ENCODE measurements around the gene BCL3. TPM values are rescaled to one million over a fixed set of nuclear protein-coding genes. Genes with fewer than 3 reads are reported as not detected.
A peak's percentile ranks its signal among the peaks of the same experiment; 100 is the strongest.

BCL3 gene
- total RNA-seq, 2 donors from 2014 or later, result 83.8 to 124 TPM

DNA sequence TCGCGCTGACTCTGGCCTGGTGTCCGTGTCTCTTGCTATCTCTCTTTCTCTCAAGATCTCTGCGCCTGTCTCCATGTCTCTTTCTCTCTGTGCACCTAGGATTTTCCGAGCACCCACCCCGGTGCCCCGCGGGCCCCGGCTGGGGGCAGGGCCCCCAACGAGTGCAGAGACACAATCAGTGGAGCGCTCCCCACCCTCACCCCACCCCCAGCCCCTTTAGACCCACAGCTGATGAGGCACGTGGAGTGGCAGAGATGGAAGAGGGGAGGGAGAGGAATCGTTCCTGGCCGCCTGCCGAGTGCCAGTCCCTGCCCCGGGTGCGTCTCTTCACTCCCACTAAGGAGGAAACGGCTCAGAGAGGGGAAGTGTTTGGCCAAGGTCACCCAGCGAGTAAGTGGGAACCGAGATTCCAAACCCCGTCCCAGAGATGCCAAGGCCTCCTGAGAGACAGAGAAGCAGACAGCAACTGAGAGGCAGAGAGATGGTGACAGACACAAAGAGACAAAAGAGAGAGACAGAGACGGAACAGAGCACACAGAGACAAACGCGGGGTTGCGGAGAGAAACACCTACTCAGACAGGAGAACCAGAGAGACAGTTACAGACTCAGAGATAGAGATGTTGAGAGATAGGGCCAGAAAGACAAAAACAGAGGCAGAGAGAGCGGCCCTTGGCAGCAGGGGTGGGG is 626 bp upstream of the BCL3 start:
- peak; percentile 49 to 60 for ATAC-seq
- H3K36me3 Mint-ChIP-seq, result peaks cover 39 to 45% of the 10 kb centered on the region in 2 donors
- no peaks in the 10 kb centered on the region for H3K9me3 Mint-ChIP-seq
- peak overlapping the region; percentile 87 to 98 for H3K27ac Mint-ChIP-seq
- peak in 1 of 2 donors; percentile 47 for DNase-seq (ENCODE audit: low spot score in 2 of 2)

DNA sequence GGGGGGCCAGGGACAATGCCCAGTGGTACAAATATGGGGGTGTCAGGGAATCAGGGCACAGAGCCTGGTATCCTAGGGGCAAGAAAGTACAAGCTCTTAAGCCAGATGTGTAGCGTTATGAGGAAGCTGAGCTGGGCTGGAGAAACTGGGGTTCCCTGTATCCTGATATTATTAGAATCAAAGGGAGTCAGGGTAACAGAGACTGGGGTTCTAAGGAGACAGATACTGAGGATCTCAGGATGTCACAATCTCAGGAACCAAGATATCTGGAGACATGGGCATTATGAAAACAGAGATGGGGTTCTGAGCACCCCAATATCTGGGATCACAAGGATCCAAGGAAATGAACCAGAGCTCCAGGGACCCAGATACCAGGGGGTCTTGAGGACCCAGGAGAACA is 784 bp downstream of the BCL3 start:
- H3K36me3 Mint-ChIP-seq, result peaks cover 39 to 46% of the 10 kb centered on the region in 2 donors
- ATAC-seq, result no peak

DNA sequence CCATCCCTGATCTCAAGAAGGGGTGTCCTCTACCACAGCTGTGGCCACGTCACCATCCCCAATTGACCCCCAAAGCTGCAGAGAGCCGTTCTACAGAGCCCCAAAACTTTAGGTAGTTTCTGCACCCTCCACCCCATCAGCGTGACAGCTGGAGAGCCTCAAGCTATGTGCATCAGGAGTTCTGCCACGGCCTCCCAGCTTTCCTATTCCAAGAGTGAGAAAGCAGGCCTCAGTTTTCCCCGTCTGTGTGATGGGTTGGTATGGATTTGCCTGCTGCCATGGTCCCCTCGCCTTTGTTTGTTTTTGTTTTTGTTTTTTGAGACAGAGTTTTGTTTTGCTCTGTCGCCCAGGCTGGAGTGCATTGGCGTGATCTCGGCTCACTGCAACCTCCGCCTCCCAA is 1.5 kb downstream of the BCL3 start:
- ATAC-seq, result no peak
- no peak for DNase-seq (ENCODE audit: low spot score in 2 of 2)
- peaks cover 44 to 52% of the 10 kb centered on the region in 2 donors for H3K36me3 Mint-ChIP-seq

More for the DNA sequence above, 784 bp downstream of the BCL3 start:
- Mint-ChIP-seq H3K27ac (peak overlapping the region; percentile 84 to 98), H3K9me3 (no peaks in the 10 kb centered on the region)
- DNase-seq (ENCODE audit: low spot score in 2 of 2), result no peak

DNA sequence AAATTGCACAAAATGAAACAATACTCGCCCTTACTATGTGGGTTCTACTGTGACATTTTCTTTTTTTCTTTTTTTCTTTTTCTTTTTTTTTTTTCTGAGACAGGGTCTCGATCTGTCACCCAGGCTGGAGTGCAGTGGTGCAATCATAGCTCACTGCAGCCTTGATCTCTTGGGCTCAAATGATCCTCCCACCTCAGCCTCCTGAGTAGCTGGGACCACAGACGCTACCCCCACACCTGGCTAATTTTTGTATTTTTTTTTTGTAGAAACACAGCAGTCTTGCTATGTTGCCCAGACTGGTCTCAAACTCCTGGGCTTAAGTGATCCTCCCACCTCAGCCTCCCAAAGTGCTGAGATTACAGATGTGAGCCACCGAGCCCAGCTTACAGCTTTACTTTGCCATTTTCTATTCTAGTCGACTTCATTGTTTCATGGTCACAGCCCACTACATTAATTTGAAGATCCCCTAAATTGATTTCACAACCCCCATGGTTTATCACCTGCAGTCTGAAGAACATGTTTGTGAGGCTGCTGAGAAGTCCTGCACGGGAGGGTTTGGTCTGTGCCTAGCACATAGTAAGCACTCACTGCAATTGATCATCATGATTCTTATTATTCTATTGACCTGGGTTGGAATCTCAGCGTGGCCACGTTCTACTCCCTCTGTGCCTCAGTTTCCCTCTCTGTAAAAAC is 3.8 kb downstream of the BCL3 start:
- DNase-seq (ENCODE audit: low spot score in 2 of 2) (no peak), ATAC-seq (no peak)
- H3K9me3 Mint-ChIP-seq, result no peaks in the 10 kb centered on the region
- peaks cover 59 to 60% of the 10 kb centered on the region in 2 donors for H3K36me3 Mint-ChIP-seq
- peak overlapping the region; percentile 87 to 98 for H3K27ac Mint-ChIP-seq

More for the DNA sequence above, 1.5 kb downstream of the BCL3 start:
- Mint-ChIP-seq H3K9me3 (no peaks in the 10 kb centered on the region), H3K27ac (peak overlapping the region; percentile 87 to 98)

DNA sequence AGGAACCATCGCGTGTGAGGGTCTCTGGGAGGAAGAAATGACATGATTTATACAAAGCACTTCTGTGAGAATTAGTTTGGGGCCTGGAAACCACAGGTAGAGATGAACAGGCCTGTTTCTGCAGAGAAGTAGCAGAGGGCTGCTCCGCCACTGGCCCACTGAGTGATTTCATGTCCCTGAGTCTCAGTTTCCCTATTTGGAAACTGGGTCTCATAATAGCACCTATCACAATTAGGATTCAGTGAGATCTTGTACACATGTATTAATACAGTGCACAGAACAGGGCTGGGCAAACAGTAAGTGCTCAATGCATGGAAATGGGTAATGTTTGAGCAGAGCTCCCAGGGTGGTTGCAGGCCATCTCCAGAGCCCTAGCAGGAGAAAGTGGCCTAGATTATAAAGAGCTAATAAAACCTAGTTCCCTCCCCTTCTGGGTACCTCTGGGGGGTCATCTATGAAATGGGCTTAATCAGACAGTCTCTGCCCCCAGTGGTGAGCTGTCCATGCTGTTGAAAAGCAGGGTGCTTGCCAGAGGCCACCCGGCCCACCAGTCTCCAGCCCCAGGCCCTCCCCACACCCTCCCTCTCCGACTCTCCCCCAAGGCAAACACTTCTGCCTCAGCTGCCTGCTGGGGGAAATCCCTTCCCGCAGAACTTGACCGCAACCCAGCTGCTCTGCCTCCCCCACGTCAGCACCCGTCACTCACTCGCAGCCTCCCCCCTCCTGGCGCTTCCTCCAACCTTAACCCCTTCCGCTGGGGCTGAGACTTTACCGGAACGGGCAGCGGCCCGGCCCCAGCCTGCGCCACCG is 4.5 kb downstream of the BCL3 start:
- ATAC-seq (peak; percentile 76 to 86), DNase-seq (ENCODE audit: low spot score in 2 of 2) (peak; percentile 91 to 98)
- Mint-ChIP-seq H3K27ac (peak overlapping the region; percentile 95 to 98), H3K9me3 (no peaks in the 10 kb centered on the region), H3K36me3 (peaks cover 56 to 66% of the 10 kb centered on the region in 2 donors)

DNA sequence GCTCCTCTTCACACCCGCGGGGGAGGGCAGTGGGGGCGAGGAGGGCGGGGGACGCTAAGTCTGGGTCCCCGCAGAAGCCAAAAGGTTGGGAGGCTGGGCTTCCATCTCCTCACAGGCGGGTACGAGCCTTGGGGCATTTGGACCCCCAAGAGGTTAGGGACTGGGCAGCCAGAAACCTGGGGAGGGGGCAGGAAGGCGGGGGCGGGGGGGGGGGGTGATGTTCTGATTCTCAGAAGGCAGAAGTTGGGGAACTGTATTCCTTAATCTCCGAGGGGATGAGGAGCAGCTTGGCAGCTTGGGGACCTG is 5.1 kb downstream of the BCL3 start:
- H3K36me3 Mint-ChIP-seq, result peaks cover 57 to 72% of the 10 kb centered on the region in 2 donors
- no peaks in the 10 kb centered on the region for H3K9me3 Mint-ChIP-seq
- DNase-seq (ENCODE audit: low spot score in 2 of 2), result no peak
- ATAC-seq, result no peak
- peak overlapping the region; percentile 95 to 98 for H3K27ac Mint-ChIP-seq

DNA sequence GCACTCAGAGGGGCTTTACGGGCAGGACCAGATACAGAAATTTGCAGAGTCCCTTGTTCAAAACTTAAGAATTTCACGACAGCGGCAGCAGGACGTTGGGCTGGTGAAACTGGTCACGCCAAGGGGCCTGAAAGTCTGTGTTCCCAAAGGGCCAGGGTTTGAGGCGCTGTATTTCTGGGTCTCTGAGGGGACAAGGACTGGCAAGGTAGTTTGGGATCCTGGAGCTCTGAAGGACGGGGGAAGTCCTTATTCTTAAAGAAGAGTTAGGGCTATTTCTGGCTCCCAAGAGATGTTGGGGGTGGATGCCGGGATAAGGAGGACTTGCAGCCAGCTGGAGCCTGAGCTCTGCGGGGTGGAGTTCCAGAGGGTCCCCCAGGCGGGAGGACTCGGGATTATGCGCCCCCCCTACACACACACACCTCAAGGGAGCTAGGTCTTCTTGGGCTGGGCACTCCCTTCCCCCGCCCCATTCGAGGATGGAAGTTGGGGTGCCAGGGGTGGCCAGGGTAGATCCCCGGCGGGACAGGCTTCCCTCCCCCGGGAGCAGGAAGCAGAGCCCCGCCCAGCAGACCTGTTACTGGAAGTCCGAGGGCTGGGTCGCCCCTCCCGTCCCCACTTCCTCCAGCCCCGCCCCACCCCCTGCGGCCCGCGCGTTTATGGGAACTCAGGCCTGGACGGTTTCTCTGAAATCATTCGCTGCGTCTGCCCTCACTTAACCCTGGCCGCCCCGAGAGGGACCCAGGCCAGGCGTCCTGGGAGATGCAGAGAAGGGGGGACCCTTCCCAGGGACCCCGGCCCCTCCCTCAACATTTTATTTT is 5.6 kb downstream of the BCL3 start:
- Mint-ChIP-seq H3K9me3 (no peaks in the 10 kb centered on the region), H3K36me3 (peaks cover 57 to 73% of the 10 kb centered on the region in 2 donors), H3K27ac (peak overlapping the region; percentile 96 to 98)
- DNase-seq (ENCODE audit: low spot score in 2 of 2) (peak; percentile 73 to 91), ATAC-seq (peak; percentile 37 to 53)

DNA sequence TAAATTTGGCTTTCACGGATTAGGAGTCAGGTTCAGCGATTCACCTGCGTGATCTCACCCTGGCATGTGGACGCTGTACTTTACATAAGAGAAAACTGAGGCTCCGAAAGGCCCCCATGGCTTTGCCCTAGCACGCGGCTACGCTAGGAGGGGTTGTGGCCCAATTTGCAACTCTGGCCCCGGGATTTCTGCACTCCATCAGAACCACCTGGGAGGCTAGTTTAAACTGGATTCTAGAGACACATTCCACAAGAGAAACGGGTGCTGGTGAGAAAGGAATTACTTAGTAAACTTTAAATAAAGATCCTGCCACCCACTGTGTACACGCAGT is 6.2 kb downstream of the BCL3 start:
- no peak for ATAC-seq

DNA sequence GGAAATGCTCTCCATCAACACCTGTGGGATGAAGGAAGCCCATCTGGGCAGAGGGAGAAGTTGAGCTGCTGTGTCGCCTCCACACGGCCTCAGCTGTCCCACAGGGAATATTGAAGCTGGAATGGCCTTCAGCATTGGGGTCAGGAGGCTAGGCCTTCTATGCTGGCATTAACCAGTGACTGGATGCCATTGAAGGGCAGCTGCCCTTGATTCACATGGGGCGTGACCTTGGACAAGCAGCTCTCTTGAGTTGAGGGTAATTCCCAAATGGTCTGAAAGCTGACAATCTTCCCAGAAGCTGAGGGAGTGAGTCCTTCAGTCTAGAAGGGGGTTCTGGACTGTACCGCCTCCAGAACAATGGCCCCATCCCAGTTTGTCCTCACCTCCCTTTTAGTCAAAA is 6.7 kb downstream of the BCL3 start:
- ATAC-seq, result no peak
- H3K36me3 Mint-ChIP-seq, result peaks cover 50 to 70% of the 10 kb centered on the region in 2 donors
- no peaks in the 10 kb centered on the region for H3K9me3 Mint-ChIP-seq
- peak overlapping the region; percentile 96 to 98 for H3K27ac Mint-ChIP-seq
- no peak for DNase-seq (ENCODE audit: low spot score in 2 of 2)

More for the DNA sequence above, 6.2 kb downstream of the BCL3 start:
- no peak for DNase-seq (ENCODE audit: low spot score in 2 of 2)
- Mint-ChIP-seq H3K27ac (peak overlapping the region; percentile 96 to 98), H3K9me3 (no peaks in the 10 kb centered on the region), H3K36me3 (peaks cover 52 to 70% of the 10 kb centered on the region in 2 donors)

DNA sequence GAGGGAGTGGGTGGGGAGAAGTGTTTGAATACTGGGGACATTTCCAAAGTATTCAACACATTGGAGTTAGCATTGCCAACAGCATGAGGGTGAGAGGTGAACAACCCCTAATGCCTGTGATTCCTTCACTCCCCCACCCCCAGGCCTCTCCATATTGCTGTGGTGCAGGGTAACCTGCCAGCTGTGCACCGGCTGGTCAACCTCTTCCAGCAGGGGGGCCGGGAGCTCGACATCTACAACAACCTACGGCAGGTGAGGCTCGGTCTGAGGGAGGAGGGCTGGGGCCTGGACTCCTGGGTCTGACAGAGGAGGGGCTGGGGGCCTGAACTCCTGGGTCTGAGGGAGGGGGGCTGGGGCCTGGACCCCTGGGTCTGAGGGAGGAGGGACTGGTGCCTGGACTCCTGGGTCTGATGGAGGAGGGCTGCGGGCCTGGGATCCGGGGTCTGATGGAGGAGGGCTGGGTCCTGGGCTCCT is 7.6 kb downstream of the BCL3 start:
- Mint-ChIP-seq H3K9me3 (no peaks in the 10 kb centered on the region), H3K36me3 (peaks cover 41 to 68% of the 10 kb centered on the region in 2 donors)
- DNase-seq (ENCODE audit: low spot score in 2 of 2), result no peak

DNA sequence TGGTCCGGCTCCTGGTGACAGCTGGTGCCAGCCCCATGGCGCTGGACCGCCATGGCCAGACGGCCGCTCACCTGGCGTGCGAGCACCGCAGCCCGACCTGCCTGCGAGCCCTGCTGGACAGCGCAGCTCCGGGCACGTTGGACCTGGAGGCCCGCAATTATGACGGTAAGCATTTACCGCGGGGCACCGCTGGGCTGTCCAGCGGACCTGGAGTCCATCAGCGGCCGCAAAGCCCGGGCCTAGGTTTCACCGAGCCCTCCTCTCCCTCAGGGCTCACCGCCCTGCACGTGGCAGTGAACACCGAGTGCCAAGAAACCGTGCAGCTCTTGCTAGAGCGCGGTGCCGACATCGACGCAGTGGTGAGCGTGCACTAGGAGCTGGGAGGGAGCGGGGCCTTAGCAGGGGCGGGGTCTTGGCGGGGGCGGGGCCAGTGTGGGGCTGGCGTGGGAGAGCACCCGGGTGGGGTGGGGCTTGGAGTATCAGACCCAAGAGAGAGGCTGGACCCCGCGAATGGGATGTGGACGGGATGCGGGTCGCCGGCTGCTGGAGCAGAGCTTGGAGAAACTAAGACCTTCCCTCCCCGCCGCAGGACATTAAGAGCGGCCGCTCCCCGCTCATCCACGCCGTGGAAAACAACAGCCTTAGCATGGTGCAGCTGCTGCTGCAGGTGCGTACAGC is 8.7 kb downstream of the BCL3 start:
- H3K9me3 Mint-ChIP-seq, result no peaks in the 10 kb centered on the region
- DNase-seq (ENCODE audit: low spot score in 2 of 2), result no peak
- H3K36me3 Mint-ChIP-seq, result peaks cover 32 to 57% of the 10 kb centered on the region in 2 donors
- ATAC-seq, result no peak
- H3K27ac Mint-ChIP-seq, result peak overlapping the region in 1 of 2 donors; percentile 98

More for the DNA sequence above, 7.6 kb downstream of the BCL3 start:
- no peak for ATAC-seq
- peak overlapping the region; percentile 96 to 98 for H3K27ac Mint-ChIP-seq

DNA sequence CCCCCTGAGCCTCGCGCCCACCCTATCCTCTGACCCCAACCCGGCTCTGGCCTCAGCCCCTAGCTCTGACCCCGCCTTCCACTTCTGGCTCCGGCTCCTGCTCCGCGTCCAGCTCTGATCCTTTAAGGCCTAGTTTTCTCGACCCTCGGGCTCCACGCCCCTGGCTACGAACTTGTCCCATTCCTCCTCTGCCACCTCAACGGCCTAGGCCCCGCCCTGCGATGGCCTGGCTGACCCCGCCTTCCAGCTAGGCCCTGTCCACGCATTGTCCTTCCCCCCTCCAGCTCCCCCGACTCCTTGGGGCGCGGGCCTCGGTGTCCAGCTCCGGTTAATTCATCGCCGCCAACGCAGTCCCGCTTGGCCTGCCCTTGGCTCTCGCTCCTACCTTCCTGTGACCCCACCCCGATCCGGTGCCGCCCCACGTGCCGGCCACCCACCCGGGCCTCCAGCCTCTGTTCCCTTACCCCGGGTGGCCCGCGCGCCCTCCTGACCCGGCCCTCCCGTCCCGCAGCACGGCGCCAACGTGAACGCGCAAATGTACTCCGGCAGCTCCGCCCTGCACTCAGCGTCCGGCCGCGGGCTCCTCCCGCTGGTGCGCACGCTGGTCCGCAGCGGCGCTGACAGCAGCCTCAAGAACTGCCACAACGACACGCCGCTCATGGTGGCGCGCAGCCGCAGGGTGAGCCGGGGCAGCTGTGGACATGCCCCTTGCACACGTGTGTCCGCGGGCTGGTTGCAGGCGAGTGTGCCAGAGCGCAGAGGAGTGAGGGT is 9.4 kb downstream of the BCL3 start:
- Mint-ChIP-seq H3K9me3 (no peaks in the 10 kb centered on the region), H3K36me3 (peaks cover 25 to 50% of the 10 kb centered on the region in 2 donors), H3K27ac (peak overlapping the region; percentile 75 to 76)
- no peak for ATAC-seq
- no peak for DNase-seq (ENCODE audit: low spot score in 2 of 2)

DNA sequence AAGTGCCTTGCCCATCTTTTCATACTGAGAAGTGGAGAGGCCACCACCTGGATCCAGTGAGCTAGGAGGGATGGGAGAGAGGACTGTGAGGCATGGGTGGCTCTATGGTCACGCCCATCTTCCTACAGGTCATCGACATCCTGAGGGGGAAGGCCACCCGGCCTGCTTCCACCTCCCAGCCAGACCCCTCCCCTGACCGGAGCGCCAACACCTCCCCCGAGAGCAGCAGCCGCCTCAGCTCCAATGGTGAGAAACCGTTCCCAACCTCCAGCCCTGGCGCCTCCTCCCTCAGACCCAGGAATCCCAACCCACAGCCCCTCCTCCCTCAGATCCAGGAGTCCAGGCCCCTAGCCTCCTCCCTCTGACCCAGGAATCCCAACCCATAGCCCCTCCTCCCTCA is 10.1 kb downstream of the BCL3 start:
- peaks cover 24 to 50% of the 10 kb centered on the region in 2 donors for H3K36me3 Mint-ChIP-seq
- peak overlapping the region; percentile 75 to 76 for H3K27ac Mint-ChIP-seq
- no peak for DNase-seq (ENCODE audit: low spot score in 2 of 2)
- H3K9me3 Mint-ChIP-seq, result no peaks in the 10 kb centered on the region
- no peak for ATAC-seq

DNA sequence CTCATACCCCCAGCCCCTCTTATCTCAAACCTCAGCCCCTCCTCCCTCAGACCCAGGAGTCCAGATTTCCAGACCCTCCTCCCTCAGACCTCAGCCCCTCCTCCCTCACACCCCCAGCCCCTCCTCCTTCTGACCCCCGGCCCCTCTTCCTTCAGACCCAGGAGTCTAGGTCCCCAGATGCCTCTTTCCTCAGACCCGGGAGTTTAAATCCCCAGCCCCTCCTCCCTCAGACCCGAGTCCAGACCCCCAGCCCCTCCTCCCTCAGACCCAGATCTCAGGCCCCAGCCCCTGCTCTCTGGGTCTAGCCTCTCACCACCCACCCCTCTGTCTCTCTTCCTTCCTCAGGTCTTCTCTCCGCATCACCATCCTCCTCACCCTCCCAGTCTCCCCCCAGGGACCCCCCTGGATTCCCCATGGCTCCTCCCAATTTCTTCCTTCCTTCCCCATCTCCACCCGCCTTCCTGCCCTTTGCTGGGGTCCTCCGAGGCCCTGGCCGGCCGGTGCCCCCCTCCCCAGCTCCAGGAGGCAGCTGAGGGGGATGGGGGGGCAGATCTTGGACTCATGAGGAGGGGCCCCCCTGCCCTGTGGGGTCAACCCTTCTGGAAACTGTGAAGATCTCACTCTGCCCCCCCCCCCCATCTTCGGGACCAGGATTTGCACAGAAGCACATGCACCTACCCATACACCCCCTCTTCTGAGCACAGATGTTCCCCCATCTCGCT is 10.7 kb downstream of the BCL3 start:
- Mint-ChIP-seq H3K36me3 (peaks cover 24 to 50% of the 10 kb centered on the region in 2 donors), H3K27ac (peak overlapping the region; percentile 29 to 88), H3K9me3 (no peaks in the 10 kb centered on the region)
- DNase-seq (ENCODE audit: low spot score in 2 of 2) (no peak), ATAC-seq (no peak)

DNA sequence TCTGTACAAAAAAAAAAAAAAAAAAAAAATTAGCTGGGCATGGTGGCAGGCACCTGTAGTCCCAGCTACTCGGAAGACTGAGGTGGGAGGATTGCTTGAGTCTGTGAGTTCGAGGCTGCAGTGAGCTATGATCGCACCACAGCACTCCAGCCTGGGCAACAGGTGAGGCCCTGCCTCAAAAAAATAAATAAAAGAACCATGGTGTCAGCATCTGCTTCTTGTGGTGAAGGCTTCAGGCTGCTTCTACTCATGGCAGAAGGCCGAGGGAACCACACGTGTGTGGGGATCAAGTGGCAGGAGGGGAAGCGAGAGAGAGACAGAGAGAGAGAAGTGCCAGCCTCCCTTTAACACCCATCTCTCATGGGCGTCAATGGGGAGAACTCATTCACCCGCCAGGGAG is 13.5 kb downstream of the BCL3 start:
- DNase-seq (ENCODE audit: low spot score in 2 of 2), result no peak
- Mint-ChIP-seq H3K36me3 (peaks cover 12 to 28% of the 10 kb centered on the region in 2 donors), H3K9me3 (no peaks in the 10 kb centered on the region), H3K27ac (peak overlapping the region in 1 of 2 donors; percentile 75)
- ATAC-seq, result no peak

All from activated naive CD4-positive, alpha-beta T cell treated with anti-CD3 and anti-CD28 coated beads, Interleukin-2, amount 50 U/mL, for 72 hours (primary cell).